Epithelial cell of esophagus (primary cell): ENCODE results near the gene ARMC7.
"Not testable (repeated sequence)": the region's sequence is repeated elsewhere in the genome, so short reads cannot be mapped to it uniquely, and the experiment has no call there.

Experiments used
- DNase-seq: peaks from one replicate; pipeline ENCODE4 v3.0.0; 2010; ENCODE audit warnings: low read depth
- H3K4me3 ChIP-seq: 2 replicates; pipeline ENCODE4 v1.5.1; 2011; ENCODE audit warnings: mild to moderate bottlenecking, low read length, control low read depth
- CTCF ChIP-seq: IDR thresholded peaks from 2 replicates; pipeline ENCODE4 v1.5.1; 2011; ENCODE audit warnings: low read depth, mild to moderate bottlenecking, low read length, control low read depth, inconsistent platforms; ENCODE audit not compliant: insufficient read depth; ENCODE audit errors: missing control alignments

Gene ARMC7

GRCh38 chr17:75153780-75154194, 44.0 kb downstream of the ARMC7 start:
- DNase-seq: no peak
- TF ChIP-seq CTCF: no peak

GRCh38 chr17:75154195-75155106, 44.7 kb downstream of the ARMC7 start, which contains the start of gene JPT1:
Gene JPT1 (minus strand): TSS chr17:75154512. CDS start chr17:75154397, 115 bp downstream.
- H3K4me3 ChIP-seq: peak within 1 kb of the TSS; percentile 85
- peak; percentile 100 for DNase-seq
- TF ChIP-seq CTCF: no peak

More at GRCh38 chr17:75153780-75154194, 44.0 kb downstream of the ARMC7 start:
- peak overlapping the region; percentile 85 for H3K4me3 ChIP-seq

DNA sequence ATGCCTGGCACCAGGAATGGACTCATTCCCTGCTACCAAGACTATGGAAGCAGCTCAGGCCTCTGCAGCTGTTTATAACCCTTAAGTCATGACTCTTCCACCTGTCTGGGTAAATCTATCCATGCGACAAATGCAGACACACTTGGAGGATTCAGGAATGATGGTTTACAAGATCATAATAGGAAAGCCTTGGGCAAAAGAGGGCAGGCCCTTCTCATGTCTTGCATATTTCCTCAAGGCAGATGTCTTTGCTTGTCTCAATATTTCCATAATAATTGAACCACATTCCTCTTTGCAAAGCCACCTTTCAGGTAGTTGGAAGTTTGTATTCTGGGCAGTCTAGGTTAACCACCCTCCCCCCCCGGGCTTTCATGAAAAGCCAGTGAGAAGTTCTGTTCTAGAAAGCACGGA, 45.4 kb downstream of the ARMC7 start:
- peak; percentile 73 for DNase-seq
- no peak overlapping the region for H3K4me3 ChIP-seq
- no peak for TF ChIP-seq CTCF

- peak; percentile 69 for DNase-seq
- not testable (repeated sequence) for H3K4me3 ChIP-seq
Observed at GRCh38 chr17:75158480-75158879, 48.7 kb downstream of the ARMC7 start.

DNA sequence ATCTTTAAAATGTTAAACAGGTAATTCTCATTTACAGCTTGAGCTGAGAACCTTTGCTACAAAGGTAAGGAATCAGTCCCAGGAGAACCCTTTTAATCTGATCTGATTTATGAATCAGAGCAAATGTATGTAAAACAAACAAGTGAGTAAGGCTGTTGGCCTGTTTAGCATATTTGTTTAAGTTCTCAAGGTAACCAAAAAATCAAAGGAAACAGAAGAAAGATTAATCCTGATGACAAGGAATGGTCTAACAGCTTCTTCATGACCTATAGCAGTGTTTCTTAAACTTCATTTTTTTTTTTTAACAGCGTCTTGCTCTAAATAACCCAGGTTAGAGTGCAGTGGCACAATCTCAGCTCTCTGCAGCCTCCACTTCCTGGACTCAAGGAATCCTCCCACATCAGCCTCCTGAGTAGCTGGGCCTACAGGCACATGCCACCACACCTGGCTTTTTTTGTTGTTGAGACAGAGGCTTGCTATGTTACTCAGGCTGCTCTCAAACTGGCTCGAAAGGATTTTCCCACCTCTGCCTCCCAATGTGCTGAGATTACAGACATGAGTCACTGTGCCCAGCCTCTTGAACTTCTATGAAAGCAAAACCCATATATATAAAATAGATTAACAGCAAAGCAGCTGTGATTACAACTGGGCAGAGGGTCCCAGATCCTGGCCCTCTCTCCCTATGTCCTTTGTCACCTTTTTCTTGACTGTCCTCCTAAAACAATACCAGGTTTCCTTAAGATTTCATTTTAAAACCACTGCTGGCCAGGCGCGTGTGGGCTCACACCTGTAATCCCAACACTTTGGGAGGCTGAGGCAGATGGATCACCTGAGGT, 49.6 kb downstream of the ARMC7 start:
- no peak for TF ChIP-seq CTCF
- no peak overlapping the region for H3K4me3 ChIP-seq
- DNase-seq: peak; percentile 97

- no peak for TF ChIP-seq CTCF
- no peak overlapping the region for H3K4me3 ChIP-seq
- no peak for DNase-seq
Observed at GRCh38 chr17:75160211-75160610, 50.4 kb downstream of the ARMC7 start.

DNA sequence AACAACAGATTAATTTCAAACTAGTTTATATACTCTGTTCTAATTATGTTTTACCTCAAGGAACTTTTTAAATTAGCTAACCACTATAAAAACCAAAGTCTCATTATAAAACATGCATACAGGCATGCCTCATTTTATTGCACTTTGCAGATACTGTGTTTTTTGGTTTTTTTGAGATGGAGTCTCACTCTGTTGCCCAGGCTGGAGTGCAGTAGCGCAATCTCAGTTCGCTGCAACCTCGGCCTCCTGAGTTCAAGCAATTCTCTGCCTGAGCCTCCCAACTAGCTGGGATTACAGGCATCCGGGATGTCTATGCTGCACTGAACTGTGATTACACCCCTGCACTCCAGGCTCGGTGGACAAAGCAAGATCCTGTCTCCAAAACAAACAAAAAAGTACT, 53.3 kb downstream of the ARMC7 start:
- no peak for TF ChIP-seq CTCF

DNA sequence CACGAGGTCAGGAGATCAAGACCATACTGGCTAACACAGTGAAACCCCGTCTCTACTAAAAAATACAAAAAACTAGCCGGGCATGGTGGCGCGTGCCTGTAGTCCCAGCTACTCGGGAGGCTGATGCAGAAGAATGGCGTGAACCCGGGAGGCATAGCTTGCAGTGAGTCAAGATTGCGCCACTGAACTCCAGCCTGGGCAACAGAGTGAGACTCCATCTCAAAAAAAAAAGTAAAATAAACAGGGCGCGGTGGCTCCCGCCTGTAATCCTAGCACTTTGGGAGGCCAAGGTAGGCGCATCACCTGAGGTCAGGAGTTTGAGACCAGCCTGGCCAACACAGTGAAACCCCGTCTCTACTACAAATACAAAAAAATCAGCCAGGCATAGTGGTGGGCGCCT, 54.8 kb downstream of the ARMC7 start:
- not testable (repeated sequence) for H3K4me3 ChIP-seq, DNase-seq

More for the DNA sequence above, 53.3 kb downstream of the ARMC7 start:
- no peak for DNase-seq
- H3K4me3 ChIP-seq: no peak overlapping the region
